Ovary (tissue), 3 donors: Measurements from ENCODE around the gene ATP2B2.

Source experiments
- EP300 ChIP-seq: sonication (generic); formaldehyde crosslinking; IDR thresholded peaks from one replicate; pipeline ENCODE4 v1.6.1; 2017; ENCODE audit warnings: antibody characterized with exemption
- POLR2A ChIP-seq: fragments of 450-650 bp; IDR thresholded peaks from one replicate; pipeline ENCODE4 v1.6.1; 2017; ENCODE audit warnings: antibody characterized with exemption, mild to moderate bottlenecking, moderate library complexity
- TF ChIP-seq, protein P1 (sequence below), 3 donors: fragments of 450-650 bp in 2 of 3; fragments of 200-600 bp in 1 of 3; IDR thresholded peaks; one replicate each; pipeline versions ENCODE4 v1.5.1 to v1.8.0; 2016 to 2022; ENCODE audit warnings: antibody characterized with exemption in 3 of 3, mild to moderate bottlenecking in 1 of 3
- donor health status: DM: no; HTN: no; CAD: no.

GRCh38 chr3:10551821-10552630 is 46.6 kb upstream of the ATP2B2 start:
- TF ChIP-seq POLR2A: no peak
- TF ChIP-seq, protein P1, sequence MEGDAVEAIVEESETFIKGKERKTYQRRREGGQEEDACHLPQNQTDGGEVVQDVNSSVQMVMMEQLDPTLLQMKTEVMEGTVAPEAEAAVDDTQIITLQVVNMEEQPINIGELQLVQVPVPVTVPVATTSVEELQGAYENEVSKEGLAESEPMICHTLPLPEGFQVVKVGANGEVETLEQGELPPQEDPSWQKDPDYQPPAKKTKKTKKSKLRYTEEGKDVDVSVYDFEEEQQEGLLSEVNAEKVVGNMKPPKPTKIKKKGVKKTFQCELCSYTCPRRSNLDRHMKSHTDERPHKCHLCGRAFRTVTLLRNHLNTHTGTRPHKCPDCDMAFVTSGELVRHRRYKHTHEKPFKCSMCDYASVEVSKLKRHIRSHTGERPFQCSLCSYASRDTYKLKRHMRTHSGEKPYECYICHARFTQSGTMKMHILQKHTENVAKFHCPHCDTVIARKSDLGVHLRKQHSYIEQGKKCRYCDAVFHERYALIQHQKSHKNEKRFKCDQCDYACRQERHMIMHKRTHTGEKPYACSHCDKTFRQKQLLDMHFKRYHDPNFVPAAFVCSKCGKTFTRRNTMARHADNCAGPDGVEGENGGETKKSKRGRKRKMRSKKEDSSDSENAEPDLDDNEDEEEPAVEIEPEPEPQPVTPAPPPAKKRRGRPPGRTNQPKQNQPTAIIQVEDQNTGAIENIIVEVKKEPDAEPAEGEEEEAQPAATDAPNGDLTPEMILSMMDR (IDR thresholded peaks at IDR 0.05): no peak
- TF ChIP-seq EP300: no peak
